NCI-H2196 treated with DMSO at 0.1 percent for 48 hours (cell line): ENCODE data around the gene CYLD.

Experiments
- DNase-seq: peaks from one replicate; lab custom pipeline; 2025; ENCODE audit not compliant: unreplicated experiment; lab: John Stamatoyannopoulos, UW

Gene CYLD

DNA sequence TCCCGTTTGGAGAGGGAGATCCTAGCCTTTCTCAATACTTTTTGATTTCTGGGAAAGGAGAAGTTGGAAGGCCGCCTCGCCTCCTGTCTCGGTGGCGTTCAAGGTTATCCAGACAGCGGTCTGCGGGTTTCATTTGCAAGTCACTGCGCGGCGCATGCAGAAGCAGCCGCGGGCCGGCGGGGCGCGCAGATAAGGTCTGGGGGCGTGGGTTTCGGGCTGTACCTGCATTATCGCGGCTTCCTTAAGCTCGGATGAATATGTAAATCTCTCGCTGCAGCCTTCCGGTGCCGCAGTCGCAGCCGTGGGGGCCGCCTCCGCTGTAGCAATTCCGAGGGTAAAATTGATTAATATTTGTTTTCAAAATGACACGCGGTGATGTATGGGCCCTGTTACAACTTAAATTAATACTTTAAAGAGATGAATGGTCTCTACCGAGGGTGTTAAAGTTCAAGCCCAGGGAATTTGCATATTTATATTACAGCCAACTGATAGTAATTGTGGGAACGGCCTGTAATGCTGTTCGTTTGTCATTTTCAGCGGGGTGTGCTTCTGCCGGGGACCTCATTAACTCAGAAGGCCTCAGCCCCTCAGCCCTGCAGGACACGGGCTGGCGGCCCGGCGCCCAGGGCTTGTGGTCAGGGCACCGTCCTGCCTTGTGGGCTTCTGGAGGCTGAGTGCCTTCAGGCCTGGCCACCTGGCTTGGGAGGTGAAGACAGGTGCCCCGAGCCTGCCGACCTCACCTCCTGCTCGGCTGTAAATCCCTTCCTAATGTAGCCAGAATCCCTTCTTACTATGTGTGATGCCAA, 99.4 kb downstream of the CYLD start:
- DNase-seq = no peak

DNA sequence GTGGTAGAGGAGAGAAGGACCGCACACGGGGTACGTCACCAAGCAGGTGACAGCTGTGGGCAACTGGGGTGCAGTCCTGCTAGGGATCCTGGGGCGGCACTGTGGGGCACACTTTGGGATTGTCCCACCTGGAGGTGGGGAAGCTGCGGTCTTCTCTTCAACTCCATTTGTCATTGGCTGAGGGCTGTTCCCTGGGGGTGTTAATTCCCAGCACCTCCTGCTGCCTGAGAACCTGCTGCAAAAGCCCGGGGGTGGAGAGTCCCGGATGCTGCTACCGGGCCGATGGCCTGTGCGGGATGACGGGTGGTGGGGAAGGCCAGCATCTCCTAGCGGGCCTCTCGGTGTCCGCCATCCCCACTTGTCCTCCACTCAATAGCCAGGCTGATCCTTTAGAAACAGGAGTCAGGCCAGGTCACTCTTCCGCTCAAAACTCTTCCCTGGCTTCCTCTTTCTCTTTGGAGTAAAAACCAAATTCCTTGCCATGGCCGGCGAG, 100.2 kb downstream of the CYLD start:
- no peak for DNase-seq

DNA sequence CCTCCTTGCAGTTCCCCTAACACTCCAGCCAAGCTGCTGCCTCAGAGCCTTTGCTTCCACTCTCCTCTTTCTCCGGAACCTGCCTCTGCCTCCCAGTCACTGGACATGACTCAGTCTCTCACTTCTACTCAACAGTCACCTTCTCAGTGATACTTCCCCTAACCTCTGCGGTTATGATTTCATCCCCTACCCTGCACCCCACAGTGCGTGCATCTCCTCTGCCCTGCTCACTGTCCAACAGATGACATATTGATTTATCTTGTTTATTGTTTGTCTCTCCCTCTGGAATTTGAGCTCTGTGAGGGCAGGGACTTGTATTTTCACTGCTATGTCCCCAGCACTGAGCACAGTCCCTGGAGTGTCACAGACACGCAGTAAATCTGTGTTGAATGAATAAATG, 100.7 kb downstream of the CYLD start:
- DNase-seq = no peak

DNA sequence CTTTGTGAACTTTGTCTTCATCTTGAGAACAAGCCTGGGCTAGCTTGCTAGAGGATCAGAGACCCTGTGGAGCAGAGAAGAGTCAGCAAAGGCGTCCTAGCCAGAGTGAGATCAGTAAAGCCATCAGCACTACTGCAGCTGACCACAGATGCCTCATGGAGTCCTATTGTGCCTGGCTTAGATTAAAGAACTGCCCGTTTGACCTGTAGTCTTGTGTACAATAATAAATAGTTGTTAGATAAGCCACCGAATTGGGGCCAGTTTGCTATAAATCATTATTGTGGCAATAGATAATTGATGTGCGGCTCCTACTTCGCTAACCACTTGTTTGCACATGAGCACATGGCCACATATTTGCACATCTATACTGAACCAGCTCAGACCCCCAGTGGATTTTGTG, 103.0 kb downstream of the CYLD start:
- DNase-seq = no peak

DNA sequence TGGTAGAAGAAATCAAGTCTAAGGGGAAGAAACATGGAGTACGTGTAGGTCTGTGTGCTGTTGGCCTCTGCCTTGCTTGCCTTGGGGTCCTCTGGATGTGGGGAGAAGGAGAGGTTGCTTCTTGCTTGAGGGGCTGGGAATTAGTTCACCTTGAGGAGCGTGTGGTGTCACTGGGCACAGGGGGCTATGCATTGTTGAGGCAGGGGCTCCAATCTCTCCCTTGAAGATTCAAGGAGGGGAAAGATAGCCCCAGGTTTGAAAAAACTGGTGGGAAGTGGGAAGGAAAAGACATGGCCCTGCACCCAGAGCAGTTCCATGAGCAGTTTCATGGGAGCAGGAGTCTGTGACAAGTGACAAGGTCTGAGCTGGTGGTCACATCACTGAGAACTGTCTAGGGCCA, 103.4 kb downstream of the CYLD start:
- DNase-seq = no peak

DNA sequence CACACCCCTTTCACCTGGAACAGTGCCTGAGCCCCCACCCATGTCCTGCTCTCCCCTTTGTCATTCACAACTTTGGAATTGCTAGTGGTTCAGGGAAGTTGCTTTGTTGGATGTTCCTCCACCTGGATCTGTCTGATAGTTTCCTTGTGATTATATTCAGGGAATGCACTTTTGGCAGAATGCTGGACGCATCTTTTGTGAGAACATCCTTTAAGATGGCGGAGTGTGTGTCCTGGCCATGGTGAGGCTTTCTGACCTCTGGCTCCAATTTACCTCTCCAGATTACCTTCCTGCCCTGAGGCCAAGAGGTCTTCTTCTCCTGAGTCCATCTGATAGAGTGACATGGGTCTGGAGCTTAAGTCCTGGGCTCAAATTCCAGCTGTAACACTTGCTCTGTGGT, 104.6 kb downstream of the CYLD start:
- no peak for DNase-seq

DNA sequence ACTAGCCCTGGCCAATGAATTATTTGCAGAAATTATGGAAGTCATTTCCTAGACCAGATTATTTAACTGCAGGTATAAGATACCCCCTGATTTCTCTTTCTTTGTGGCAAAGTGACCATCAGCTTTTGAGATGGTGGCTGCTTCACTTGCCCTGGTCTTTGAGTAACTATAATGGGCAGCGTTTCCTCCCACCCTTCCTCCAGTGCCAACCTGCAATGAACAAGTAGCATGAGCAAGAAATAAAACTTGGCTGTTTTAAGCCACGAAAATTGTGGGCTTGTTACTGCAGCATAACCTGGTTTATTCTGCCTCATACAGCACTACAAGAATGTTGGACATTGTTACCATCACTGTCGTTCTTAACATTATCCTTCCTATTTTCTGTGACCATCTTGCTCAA, 105.3 kb downstream of the CYLD start:
- no peak for DNase-seq

DNA sequence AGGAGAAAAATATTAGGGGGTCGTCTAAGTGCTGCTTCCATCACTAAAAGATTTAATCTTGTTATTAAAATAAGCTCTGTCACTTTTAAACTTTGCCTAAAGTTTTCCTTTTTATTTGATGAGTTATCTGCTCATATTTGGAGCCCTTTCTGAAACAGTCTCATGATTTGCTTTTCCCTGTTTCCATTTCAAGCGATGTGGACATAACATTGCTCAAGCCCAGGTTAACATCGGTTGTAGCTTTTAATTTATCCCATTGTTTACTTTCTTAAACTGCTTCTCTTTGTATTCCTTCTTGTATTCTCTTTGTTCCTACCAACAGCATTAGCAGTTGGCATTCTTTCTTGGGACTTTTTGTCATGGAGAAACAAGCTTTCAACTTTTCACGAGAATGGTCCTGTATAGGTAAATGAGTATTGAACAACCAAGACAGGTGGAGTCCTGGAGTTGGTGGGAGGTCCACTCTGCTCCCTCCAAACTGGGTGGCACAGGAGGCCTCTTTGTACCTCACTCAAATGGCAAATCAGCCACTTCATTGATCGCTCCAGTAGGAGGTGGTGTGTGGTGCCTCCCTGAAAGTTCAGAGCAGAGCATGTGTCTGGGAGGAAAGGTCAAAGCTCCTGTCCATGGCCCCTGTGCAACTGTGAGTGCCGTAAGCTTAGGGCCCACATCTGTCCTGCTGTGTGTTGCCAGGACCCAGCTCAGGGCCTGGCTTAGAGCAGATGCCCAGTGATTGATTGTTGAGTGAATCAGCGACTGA, 107.0 kb downstream of the CYLD start:
- DNase-seq = no peak
